ENCODE measurements around the gene C9orf72. TPM values are rescaled to one million over a fixed set of nuclear protein-coding genes. Genes with fewer than 3 reads are reported as not detected.
"Not testable (repeated sequence)": the region's sequence is repeated elsewhere in the genome, so short reads cannot be mapped to it uniquely, and the experiment has no call there.

C9orf72 gene
- total RNA-seq, result 9.7 and 13.2 TPM in 2 replicates
- 13.1 and 15.7 TPM in 2 replicates for polyA plus RNA-seq

DNA sequence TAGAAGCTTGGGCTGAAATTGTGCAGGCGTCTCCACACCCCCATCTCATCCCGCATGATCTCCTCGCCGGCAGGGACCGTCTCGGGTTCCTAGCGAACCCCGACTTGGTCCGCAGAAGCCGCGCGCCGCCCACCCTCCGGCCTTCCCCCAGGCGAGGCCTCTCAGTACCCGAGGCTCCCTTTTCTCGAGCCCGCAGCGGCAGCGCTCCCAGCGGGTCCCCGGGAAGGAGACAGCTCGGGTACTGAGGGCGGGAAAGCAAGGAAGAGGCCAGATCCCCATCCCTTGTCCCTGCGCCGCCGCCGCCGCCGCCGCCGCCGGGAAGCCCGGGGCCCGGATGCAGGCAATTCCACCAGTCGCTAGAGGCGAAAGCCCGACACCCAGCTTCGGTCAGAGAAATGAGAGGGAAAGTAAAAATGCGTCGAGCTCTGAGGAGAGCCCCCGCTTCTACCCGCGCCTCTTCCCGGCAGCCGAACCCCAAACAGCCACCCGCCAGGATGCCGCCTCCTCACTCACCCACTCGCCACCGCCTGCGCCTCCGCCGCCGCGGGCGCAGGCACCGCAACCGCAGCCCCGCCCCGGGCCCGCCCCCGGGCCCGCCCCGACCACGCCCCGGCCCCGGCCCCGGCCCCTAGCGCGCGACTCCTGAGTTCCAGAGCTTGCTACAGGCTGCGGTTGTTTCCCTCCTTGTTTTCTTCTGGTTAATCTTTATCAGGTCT lies at the start of gene C9orf72:
TSS of gene C9orf72 (minus strand) at position 564 of the 716 bp plus-strand sequence. CDS start 6,361 bp downstream, outside the sequence.
- peak in 1 of 2 donors; percentile 84 for DNase-seq (ENCODE audit: low read depth in 1 of 2, low spot score in 1 of 2)
- peaks cover 8% of the 10 kb centered on the region for H3K4me1 ChIP-seq (ENCODE audit: low read depth)
- peak within 1 kb of the TSS; percentile 67 for H3K4me3 ChIP-seq
- TF ChIP-seq, protein P1, sequence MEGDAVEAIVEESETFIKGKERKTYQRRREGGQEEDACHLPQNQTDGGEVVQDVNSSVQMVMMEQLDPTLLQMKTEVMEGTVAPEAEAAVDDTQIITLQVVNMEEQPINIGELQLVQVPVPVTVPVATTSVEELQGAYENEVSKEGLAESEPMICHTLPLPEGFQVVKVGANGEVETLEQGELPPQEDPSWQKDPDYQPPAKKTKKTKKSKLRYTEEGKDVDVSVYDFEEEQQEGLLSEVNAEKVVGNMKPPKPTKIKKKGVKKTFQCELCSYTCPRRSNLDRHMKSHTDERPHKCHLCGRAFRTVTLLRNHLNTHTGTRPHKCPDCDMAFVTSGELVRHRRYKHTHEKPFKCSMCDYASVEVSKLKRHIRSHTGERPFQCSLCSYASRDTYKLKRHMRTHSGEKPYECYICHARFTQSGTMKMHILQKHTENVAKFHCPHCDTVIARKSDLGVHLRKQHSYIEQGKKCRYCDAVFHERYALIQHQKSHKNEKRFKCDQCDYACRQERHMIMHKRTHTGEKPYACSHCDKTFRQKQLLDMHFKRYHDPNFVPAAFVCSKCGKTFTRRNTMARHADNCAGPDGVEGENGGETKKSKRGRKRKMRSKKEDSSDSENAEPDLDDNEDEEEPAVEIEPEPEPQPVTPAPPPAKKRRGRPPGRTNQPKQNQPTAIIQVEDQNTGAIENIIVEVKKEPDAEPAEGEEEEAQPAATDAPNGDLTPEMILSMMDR (IDR thresholded peaks at IDR 0.05; ENCODE audit: low read depth, low read length), result no peak
- H3K27ac ChIP-seq, result peak within 1 kb of the TSS; percentile 92
- H3K36me3 ChIP-seq, result no peaks in the 10 kb centered on the region
- H3K27me3 ChIP-seq, result no peaks in the 10 kb centered on the region
- no peaks in the 10 kb centered on the region for H3K9me3 ChIP-seq (ENCODE audit: low read depth)

DNA sequence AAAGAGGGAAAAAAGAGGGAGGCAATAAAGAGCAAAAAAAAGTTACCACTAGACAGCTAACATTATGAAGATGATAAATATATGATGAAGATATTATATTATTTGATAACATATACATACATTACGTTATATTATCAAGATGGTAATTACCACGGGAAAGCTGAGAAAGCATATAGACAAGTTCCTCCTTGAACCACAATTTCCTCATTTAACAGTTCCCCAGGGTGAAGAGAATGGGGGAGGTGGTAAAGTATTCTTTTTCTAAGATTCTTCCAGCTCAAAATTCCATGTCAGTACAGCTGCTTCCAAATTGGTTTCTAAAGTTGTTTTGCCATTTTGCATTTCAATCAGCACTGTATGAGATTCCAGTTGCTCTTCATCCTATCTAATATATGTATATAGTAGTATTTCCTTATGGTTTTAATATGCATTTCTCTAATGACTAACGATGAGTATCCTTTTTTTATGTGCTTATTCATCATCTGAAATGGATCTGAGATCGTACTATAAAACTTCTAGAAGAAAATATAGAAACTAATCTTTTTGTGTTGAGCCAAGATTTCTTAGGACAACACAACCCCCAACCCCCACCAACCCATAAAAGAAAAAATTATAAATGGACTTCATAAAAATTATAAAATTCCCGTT lies 49.5 kb upstream of the C9orf72 start:
- no peak overlapping the region for H3K27ac ChIP-seq
- no peaks in the 10 kb centered on the region for H3K4me1 ChIP-seq (ENCODE audit: low read depth)

DNA sequence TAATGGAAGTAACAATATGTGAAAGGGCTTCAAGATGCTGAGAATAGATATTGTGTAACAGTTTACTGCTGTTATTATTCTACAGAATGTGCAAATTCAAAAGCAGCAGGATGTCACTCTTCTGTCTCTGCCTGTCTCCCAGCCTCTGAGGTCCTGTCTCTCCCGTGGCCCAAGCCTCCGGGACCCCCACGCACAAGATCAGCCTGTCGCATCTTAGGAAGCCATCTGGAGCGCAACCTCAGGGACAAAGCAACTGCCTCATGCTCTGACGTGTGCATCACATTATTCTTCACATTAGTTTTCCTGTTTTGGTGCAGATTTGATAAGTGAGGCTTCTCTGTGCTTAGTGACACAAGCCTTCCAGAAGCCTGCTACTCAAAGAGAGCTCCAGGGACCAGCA lies 46.5 kb upstream of the C9orf72 start:
- Histone ChIP-seq H3K9me3 (ENCODE audit: low read depth) (no peaks in the 10 kb centered on the region), H3K27me3 (no peaks in the 10 kb centered on the region), H3K4me1 (ENCODE audit: low read depth) (no peaks in the 10 kb centered on the region), H3K36me3 (no peaks in the 10 kb centered on the region), H3K27ac (no peak overlapping the region), H3K4me3 (no peak overlapping the region)
- DNase-seq (ENCODE audit: low read depth in 1 of 2, low spot score in 1 of 2), result no peak
- TF ChIP-seq, protein P1 (IDR thresholded peaks at IDR 0.05; ENCODE audit: low read depth, low read length), result no peak

More for the DNA sequence above, 49.5 kb upstream of the C9orf72 start:
- Histone ChIP-seq H3K4me3 (no peak overlapping the region), H3K36me3 (no peaks in the 10 kb centered on the region), H3K27me3 (no peaks in the 10 kb centered on the region), H3K9me3 (ENCODE audit: low read depth) (no peaks in the 10 kb centered on the region)
- DNase-seq (ENCODE audit: low read depth in 1 of 2, low spot score in 1 of 2), result no peak
- TF ChIP-seq, protein P1 (IDR thresholded peaks at IDR 0.05; ENCODE audit: low read depth, low read length), result no peak

- Histone ChIP-seq H3K36me3 (no peaks in the 10 kb centered on the region), H3K4me1 (ENCODE audit: low read depth) (no peaks in the 10 kb centered on the region), H3K9me3 (ENCODE audit: low read depth) (no peaks in the 10 kb centered on the region), H3K4me3 (no peak overlapping the region), H3K27me3 (no peaks in the 10 kb centered on the region), H3K27ac (no peak overlapping the region)
- TF ChIP-seq, protein P1 (IDR thresholded peaks at IDR 0.05; ENCODE audit: low read depth, low read length), result no peak
- DNase-seq (ENCODE audit: low read depth in 1 of 2, low spot score in 1 of 2), result no peak
Measured at GRCh38 chr9:27618066-27618465, 44.8 kb upstream of the C9orf72 start.

DNA sequence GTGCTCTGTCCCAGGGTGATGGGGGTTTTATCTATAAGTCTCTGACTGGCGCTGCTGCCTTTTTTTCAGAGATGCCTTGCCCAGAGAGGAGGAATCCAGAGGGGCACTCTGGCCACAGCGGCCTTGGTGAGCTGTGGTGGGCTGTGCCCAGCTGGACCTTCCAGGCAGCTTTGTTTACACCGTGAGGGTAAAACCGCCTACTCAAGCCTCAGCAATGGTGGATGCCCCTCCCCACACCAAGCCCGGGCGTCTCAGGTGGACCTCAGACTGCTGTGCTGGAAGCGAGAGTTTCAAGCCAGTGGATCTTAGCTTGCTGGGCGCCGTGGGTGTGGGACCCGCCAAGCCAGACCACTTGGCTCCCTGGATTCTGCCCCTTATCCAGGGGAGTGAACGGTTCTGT lies 41.3 kb upstream of the C9orf72 start:
- H3K36me3 ChIP-seq, result no peaks in the 10 kb centered on the region
- DNase-seq (ENCODE audit: low read depth in 1 of 2, low spot score in 1 of 2), result no peak
- TF ChIP-seq, protein P1 (IDR thresholded peaks at IDR 0.05; ENCODE audit: low read depth, low read length), result no peak

DNA sequence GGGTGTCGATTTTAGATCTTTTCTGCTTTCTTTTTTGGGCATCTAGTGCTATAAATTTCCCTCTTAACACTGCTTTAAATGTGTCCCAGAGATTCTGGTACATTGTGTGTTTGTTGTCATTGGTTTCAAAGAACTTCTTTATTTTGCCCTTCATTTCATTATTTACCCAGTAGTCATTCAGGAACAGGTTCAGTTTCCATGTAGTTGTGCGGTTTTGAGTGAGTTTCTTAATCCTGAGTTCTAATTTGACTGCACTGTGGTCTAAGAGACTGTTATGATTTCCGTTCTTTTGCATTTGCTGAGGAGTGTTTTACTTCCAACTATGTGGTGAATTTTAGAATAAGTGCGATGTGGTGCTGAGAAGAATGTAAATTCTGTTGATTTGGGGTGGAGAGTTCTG lies 38.8 kb upstream of the C9orf72 start:
- H3K4me3 ChIP-seq; H3K27me3 ChIP-seq; H3K27ac ChIP-seq; DNase-seq (ENCODE audit: low read depth in 1 of 2, low spot score in 1 of 2); H3K36me3 ChIP-seq; H3K9me3 ChIP-seq (ENCODE audit: low read depth); H3K4me1 ChIP-seq (ENCODE audit: low read depth): not testable (repeated sequence)

More for the DNA sequence above, 41.3 kb upstream of the C9orf72 start:
- Histone ChIP-seq H3K27me3 (no peaks in the 10 kb centered on the region), H3K27ac (no peak overlapping the region), H3K9me3 (ENCODE audit: low read depth) (no peaks in the 10 kb centered on the region), H3K4me3 (no peak overlapping the region), H3K4me1 (ENCODE audit: low read depth) (no peaks in the 10 kb centered on the region)
